Upper lobe of left lung (tissue), 4 donors: ENCODE data around the gene CNOT9.

ENCODE experiments used
- CTCF ChIP-seq, 6 experiments: fragments of 450-650 bp in 4 of 6; fragments of 200-600 bp in 2 of 6; sonication (generic) in 2 of 6; IDR thresholded peaks; one replicate each; pipeline ENCODE4 v1.5.1; 2016 to 2019; ENCODE audit warnings: antibody characterized with exemption in 6 of 6
- POLR2A ChIP-seq, 4 donors: fragments of 450-650 bp; IDR thresholded peaks; one replicate each; pipeline ENCODE4 v1.5.1; 2016 to 2017; ENCODE audit warnings: antibody characterized with exemption in 4 of 4, mild to moderate bottlenecking in 2 of 4

GRCh38 chr2:218607436-218608115 is 38.9 kb downstream of the CNOT9 start, which contains the start of gene PLCD4:
- no peak for TF ChIP-seq CTCF (IDR thresholded peaks at IDR 0.05)
- TF ChIP-seq POLR2A (IDR thresholded peaks at IDR 0.05), result no peak
